Activated B cell treated with CpG ODN at 0.5 μM for 24 hours (primary cell): ENCODE measurements around the gene USP3. TPM values are rescaled to one million over a fixed set of nuclear protein-coding genes. Genes with fewer than 3 reads are reported as not detected.

Source experiments
- ATAC-seq: fragments of 200-7000 bp; cut with Tn5 transposase; one replicate; pipeline ENCODE4 v1.10.0; 2021; ENCODE audit warnings: low read depth, mild to moderate bottlenecking, moderate library complexity
- CTCF ChIA-PET: fragments of 350-600 bp; sonication (Branson Sonifier 250); formaldehyde crosslinking; loops from one replicate; lab custom pipeline; 2021; ENCODE audit warnings: antibody characterized with exemption; lab: Charles Lee
- POLR2A ChIA-PET: fragments of 350-600 bp; sonication (Branson Sonifier 250); formaldehyde crosslinking; loops from one replicate; lab custom pipeline; 2021; ENCODE audit warnings: antibody characterized with exemption; lab: Charles Lee
- DNase-seq: peaks from one replicate; pipeline ENCODE4 v3.0.0; 2022
- H3K27ac Mint-ChIP-seq: one replicate; pipeline ENCODE4 v1.8.0; 2020; ENCODE audit warnings: mixed read lengths
- H3K27me3 Mint-ChIP-seq: one replicate; pipeline ENCODE4 v1.8.0; 2021; ENCODE audit warnings: mixed read lengths
- H3K36me3 Mint-ChIP-seq: one replicate; pipeline ENCODE4 v1.8.0; 2021; ENCODE audit warnings: low read depth, mixed read lengths
- H3K4me1 Mint-ChIP-seq: one replicate; pipeline ENCODE4 v1.8.0; 2021; ENCODE audit warnings: mixed read lengths
- H3K4me3 Mint-ChIP-seq: one replicate; pipeline ENCODE4 v1.8.0; 2020; ENCODE audit warnings: mild to moderate bottlenecking, mixed read lengths
- H3K9me3 Mint-ChIP-seq: one replicate; pipeline ENCODE4 v1.8.0; 2020; ENCODE audit warnings: mixed read lengths
- intact Hi-C: fragments of 100-400 bp; cut with micrococcal nuclease; formaldehyde crosslinking; loops from one replicate; pipeline ENCODE4 v1.15.1; 2024
- total RNA-seq: library from RNA; stranded (reverse); gene quantifications from 2 replicates; pipeline ENCODE4 v1.2.3, GENCODE V29; 2022
- TF ChIP-seq, protein P1 (sequence below): fragments of 200-600 bp; IDR thresholded peaks from one replicate; pipeline ENCODE4 v1.8.0; 2022; ENCODE audit warnings: antibody characterized with exemption, mild to moderate bottlenecking

The USP3 gene
- total RNA-seq, 1 donor from 2014 or later = 110 TPM

- no peak for DNase-seq
- peaks cover 49% of the 10 kb centered on the region for H3K4me1 Mint-ChIP-seq
- ATAC-seq = no peak
- H3K4me3 Mint-ChIP-seq = no peak overlapping the region
- H3K9me3 Mint-ChIP-seq = no peaks in the 10 kb centered on the region
- TF ChIP-seq, protein P1, sequence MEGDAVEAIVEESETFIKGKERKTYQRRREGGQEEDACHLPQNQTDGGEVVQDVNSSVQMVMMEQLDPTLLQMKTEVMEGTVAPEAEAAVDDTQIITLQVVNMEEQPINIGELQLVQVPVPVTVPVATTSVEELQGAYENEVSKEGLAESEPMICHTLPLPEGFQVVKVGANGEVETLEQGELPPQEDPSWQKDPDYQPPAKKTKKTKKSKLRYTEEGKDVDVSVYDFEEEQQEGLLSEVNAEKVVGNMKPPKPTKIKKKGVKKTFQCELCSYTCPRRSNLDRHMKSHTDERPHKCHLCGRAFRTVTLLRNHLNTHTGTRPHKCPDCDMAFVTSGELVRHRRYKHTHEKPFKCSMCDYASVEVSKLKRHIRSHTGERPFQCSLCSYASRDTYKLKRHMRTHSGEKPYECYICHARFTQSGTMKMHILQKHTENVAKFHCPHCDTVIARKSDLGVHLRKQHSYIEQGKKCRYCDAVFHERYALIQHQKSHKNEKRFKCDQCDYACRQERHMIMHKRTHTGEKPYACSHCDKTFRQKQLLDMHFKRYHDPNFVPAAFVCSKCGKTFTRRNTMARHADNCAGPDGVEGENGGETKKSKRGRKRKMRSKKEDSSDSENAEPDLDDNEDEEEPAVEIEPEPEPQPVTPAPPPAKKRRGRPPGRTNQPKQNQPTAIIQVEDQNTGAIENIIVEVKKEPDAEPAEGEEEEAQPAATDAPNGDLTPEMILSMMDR = no peak
- H3K36me3 Mint-ChIP-seq = peaks cover 36% of the 10 kb centered on the region
- no peaks in the 10 kb centered on the region for H3K27me3 Mint-ChIP-seq
- ChIA-PET CTCF (no interaction called here), POLR2A (interaction anchor here (2.0 kb wide), 1 partner anchor 101 kb away, joined by 6 read pairs; no protein-coding TSS in a partner anchor)
- peak overlapping the region; percentile 84 for H3K27ac Mint-ChIP-seq
- intact Hi-C loops = loop anchor here (10.0 kb wide), 1 partner anchor 322 kb away; no protein-coding TSS in a partner anchor
These were observed 101.9 kb downstream of the USP3 start for GRCh38 chr15:63606308-63606707.

GRCh38 chr15:63608989-63609388, 104.6 kb downstream of the USP3 start:
- no peak for ATAC-seq
- no peak for DNase-seq
- POLR2A ChIA-PET = no interaction called here
- TF ChIP-seq, protein P1 = no peak
- Mint-ChIP-seq H3K27ac (no peak overlapping the region), H3K4me1 (peaks cover 35% of the 10 kb centered on the region), H3K36me3 (peaks cover 57% of the 10 kb centered on the region), H3K4me3 (no peak overlapping the region), H3K9me3 (no peaks in the 10 kb centered on the region), H3K27me3 (no peaks in the 10 kb centered on the region)
- CTCF ChIA-PET = interaction anchor here (0.6 to 4.0 kb wide), 4 partner anchors 10 to 481 kb away, joined by 3 to 19 read pairs (median 6); no protein-coding TSS in a partner anchor
- intact Hi-C loops = loop anchor here (10.0 kb wide), 1 partner anchor 324 kb away; no protein-coding TSS in a partner anchor

DNA sequence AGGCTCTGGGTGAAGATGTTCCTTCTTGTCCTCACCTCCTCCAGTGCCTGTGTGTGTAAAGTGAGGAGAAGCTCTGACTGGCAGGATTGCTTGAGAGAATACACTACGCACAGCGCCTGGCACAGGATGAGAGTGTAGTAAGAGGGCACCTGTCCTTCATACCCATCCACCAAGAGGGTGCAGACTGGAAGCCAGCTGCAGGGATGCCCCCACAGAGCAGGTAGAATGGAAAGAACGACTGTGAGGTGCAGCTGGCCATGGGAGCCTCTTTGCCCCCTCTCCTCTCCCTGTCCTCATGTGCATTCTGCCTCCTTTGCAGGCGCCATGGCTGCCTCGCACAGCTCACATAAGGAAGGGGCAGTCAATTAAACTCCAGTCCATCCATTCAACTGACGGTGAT, 105.1 kb downstream of the USP3 start:
- Mint-ChIP-seq H3K4me3 (no peak overlapping the region), H3K36me3 (peaks cover 61% of the 10 kb centered on the region), H3K27me3 (no peaks in the 10 kb centered on the region), H3K9me3 (no peaks in the 10 kb centered on the region), H3K4me1 (peaks cover 32% of the 10 kb centered on the region), H3K27ac (peak overlapping the region; percentile 4)
- ATAC-seq (no peak), DNase-seq (no peak)
- TF ChIP-seq, protein P1 = no peak
- POLR2A ChIA-PET = interaction anchor here (0.7 to 1.8 kb wide), 6 partner anchors 9 to 542 kb away, joined by 3 to 22 read pairs (median 4); partner anchors contain the start of gene USP3
- CTCF ChIA-PET = interaction anchor here (0.6 to 4.0 kb wide), 17 partner anchors 8 to 544 kb away, joined by 3 to 19 read pairs (median 4); no protein-coding TSS in a partner anchor
- intact Hi-C loops = loop anchor here (10.0 kb wide), 1 partner anchor 325 kb away; no protein-coding TSS in a partner anchor

GRCh38 chr15:63610209-63610841, 105.9 kb downstream of the USP3 start:
- Mint-ChIP-seq H3K9me3 (no peaks in the 10 kb centered on the region), H3K27me3 (no peaks in the 10 kb centered on the region), H3K27ac (peak overlapping the region; percentile 88), H3K4me1 (peaks cover 26% of the 10 kb centered on the region), H3K4me3 (peak overlapping the region; percentile 21), H3K36me3 (peaks cover 70% of the 10 kb centered on the region)
- DNase-seq (no peak), ATAC-seq (peak; percentile 91)
- ChIA-PET POLR2A (interaction anchor here (0.7 to 1.8 kb wide), 5 partner anchors 10 to 541 kb away, joined by 3 to 22 read pairs (median 5); partner anchors contain the start of gene USP3), CTCF (interaction anchor here (0.6 to 4.0 kb wide), 18 partner anchors 9 to 543 kb away, joined by 3 to 19 read pairs (median 4); no protein-coding TSS in a partner anchor)
- TF ChIP-seq, protein P1 = no peak
- intact Hi-C loops = loop anchor here (1.0 to 5.0 kb wide), 4 partner anchors 9 to 456 kb away; no protein-coding TSS in a partner anchor

DNA sequence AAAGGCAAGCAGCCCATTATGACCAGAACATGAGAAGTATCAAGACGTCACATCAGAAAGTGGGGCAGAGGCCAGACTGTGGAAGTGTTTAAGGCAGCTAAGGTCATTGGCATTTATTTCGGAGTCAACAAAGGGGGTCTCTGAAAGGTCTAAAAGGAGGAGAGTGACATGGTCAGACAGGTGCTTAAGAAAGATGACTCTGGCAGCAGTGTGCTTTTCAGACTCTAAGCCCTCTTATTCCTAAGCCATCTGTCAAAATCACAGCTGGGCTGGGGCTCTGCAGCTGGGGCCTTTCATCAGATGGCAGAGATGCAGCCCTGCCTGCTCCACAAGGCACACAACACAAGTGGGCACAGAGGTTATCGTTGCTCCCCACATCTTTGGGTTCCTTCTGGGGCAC, 106.8 kb downstream of the USP3 start:
- ATAC-seq = no peak
- no peaks in the 10 kb centered on the region for H3K27me3 Mint-ChIP-seq
- H3K9me3 Mint-ChIP-seq = no peaks in the 10 kb centered on the region
- CTCF ChIA-PET = interaction anchor here (1.1 to 4.0 kb wide), 4 partner anchors 124 to 457 kb away, joined by 3 to 19 read pairs (median 6); no protein-coding TSS in a partner anchor
- TF ChIP-seq, protein P1 = no peak
- peak overlapping the region; percentile 88 for H3K27ac Mint-ChIP-seq
- intact Hi-C loops = loop anchor here (2.0 to 5.0 kb wide), 3 partner anchors 56 to 456 kb away; no protein-coding TSS in a partner anchor
- H3K4me1 Mint-ChIP-seq = peaks cover 18% of the 10 kb centered on the region
- no peak for DNase-seq
- peaks cover 77% of the 10 kb centered on the region for H3K36me3 Mint-ChIP-seq
- H3K4me3 Mint-ChIP-seq = no peak overlapping the region
- POLR2A ChIA-PET = interaction anchor here (1.8 kb wide), 1 partner anchor 11 kb away, joined by 22 read pairs; no protein-coding TSS in a partner anchor
